ENCODE measurements around the gene L3MBTL4.

GRCh38 chr18:6069539-6069938, 345.2 kb downstream of the L3MBTL4 start:
- TF ChIP-seq CTCF (IDR thresholded peaks at IDR 0.05) (no peak), EZH2 (IDR thresholded peaks at IDR 0.05) (no peak)

Data from neural progenitor cell (in vitro differentiated cells).